Neural progenitor cell (in vitro differentiated cells): Measurements from ENCODE around the gene RIPK4.

ENCODE experiments used
- CTCF ChIP-seq: fragments of 200-600 bp; sonication (generic); IDR thresholded peaks from 2 replicates; pipeline ENCODE4 v1.5.1; 2017; ENCODE audit warnings: antibody characterized with exemption, mild to moderate bottlenecking
- EZH2 ChIP-seq: fragments of 200-600 bp; sonication (generic); IDR thresholded peaks from 2 replicates; pipeline ENCODE4 v1.6.1; 2017; ENCODE audit warnings: antibody characterized with exemption, mild to moderate bottlenecking, moderate library complexity
- EZH2phosphoT487 ChIP-seq: fragments of 200-600 bp; sonication (generic); IDR thresholded peaks from 2 replicates; pipeline ENCODE4 v1.6.1; 2017; ENCODE audit warnings: antibody characterized with exemption

- no peak for TF ChIP-seq CTCF
- no peak for TF ChIP-seq EZH2
- TF ChIP-seq EZH2phosphoT487: no peak
Observed at GRCh38 chr21:41745026-41745820, 21.6 kb downstream of the RIPK4 start.
